HG03439 (cell line): ENCODE measurements around the gene CCL5.
"Not testable (repeated sequence)": the region's sequence is repeated elsewhere in the genome, so short reads cannot be mapped to it uniquely, and the experiment has no call there.

ENCODE experiments used
- ATAC-seq: cut with Tn5 transposase; IDR thresholded peaks from one replicate; pipeline ENCODE4 v1.9.1; 2021; ENCODE audit warnings: mild to moderate bottlenecking, moderate library complexity; ENCODE audit not compliant: unreplicated experiment

CCL5 gene

GRCh38 chr17:35898283-35899070 lies 18.3 kb upstream of the CCL5 start:
- ATAC-seq = no peak

DNA sequence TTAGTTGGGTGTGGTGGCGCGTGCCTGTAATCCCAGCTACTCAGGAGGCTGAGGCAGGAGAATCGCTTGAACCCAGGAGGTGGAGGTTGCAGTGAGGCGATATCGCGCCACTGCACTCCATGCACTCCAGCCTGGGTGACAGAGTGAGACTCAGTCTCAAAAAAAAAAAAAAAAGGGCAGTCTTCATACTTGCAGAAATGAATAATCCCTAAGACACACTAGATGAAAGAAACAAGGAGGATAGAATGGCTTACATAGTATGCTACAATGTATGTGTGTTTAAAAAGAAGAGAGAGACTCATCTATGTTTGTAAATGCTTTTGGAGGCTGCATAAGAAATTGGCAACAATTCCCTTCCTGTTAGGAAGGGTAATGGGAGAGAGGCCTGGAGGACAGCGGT lies 17.6 kb upstream of the CCL5 start:
- ATAC-seq = not testable (repeated sequence)

GRCh38 chr17:35895636-35896587 lies 15.8 kb upstream of the CCL5 start:
- ATAC-seq = no peak

DNA sequence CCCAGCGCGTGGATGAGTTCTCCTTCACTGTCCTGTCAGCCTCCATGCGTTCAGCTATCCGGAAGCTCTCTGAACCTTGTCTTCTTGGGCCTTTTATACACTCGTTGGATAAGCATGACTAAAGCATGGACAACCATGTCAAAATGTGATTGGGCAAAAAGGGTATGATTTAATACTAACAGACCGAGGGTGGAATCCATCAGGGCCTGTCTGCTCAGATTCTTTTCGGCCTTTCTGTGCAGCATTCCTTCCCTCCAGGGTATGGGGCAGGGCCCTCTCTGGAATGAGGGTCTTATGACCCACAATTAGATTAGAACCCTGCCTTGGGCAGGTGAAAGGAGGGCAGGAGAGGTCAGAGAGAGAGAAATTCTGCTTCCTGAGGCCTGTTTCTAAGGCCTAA lies 14.0 kb upstream of the CCL5 start:
- no peak for ATAC-seq

GRCh38 chr17:35893751-35894150 lies 13.6 kb upstream of the CCL5 start:
- ATAC-seq = no peak

GRCh38 chr17:35892091-35893035 lies 12.2 kb upstream of the CCL5 start:
- no peak for ATAC-seq

GRCh38 chr17:35891269-35891668 lies 11.1 kb upstream of the CCL5 start:
- no peak for ATAC-seq

GRCh38 chr17:35890774-35891155 lies 10.6 kb upstream of the CCL5 start:
- no peak for ATAC-seq

GRCh38 chr17:35889818-35890773 lies 9.9 kb upstream of the CCL5 start:
- no peak for ATAC-seq

- no peak for ATAC-seq
Observed at GRCh38 chr17:35889241-35889640, 9.1 kb upstream of the CCL5 start.

DNA sequence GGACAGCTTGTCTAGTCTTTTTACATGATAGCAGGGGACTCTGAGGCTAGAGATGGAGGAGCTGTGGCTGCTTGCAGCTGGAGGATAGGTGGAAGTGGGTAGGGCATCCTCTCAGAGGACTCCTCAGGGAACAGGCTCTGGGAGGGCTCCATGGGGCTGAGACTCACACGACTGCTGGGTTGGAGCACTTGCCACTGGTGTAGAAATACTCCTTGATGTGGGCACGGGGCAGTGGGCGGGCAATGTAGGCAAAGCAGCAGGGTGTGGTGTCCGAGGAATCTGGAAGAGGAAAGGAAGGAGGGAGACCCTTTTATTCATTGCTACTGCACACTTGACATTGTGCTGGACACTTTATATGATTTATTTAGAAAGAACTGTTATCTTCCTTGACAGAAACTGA lies 1.8 kb downstream of the CCL5 start:
- ATAC-seq = no peak

GRCh38 chr17:35877345-35878029 lies 2.7 kb downstream of the CCL5 start:
- no peak for ATAC-seq

- ATAC-seq = no peak
Observed at GRCh38 chr17:35876534-35876933, 3.6 kb downstream of the CCL5 start.

GRCh38 chr17:35875800-35876139 lies 4.4 kb downstream of the CCL5 start:
- ATAC-seq = no peak

- ATAC-seq = no peak
Observed at GRCh38 chr17:35875072-35875799, 4.9 kb downstream of the CCL5 start.

- no peak for ATAC-seq
Observed at GRCh38 chr17:35872196-35872980, 7.8 kb downstream of the CCL5 start.

DNA sequence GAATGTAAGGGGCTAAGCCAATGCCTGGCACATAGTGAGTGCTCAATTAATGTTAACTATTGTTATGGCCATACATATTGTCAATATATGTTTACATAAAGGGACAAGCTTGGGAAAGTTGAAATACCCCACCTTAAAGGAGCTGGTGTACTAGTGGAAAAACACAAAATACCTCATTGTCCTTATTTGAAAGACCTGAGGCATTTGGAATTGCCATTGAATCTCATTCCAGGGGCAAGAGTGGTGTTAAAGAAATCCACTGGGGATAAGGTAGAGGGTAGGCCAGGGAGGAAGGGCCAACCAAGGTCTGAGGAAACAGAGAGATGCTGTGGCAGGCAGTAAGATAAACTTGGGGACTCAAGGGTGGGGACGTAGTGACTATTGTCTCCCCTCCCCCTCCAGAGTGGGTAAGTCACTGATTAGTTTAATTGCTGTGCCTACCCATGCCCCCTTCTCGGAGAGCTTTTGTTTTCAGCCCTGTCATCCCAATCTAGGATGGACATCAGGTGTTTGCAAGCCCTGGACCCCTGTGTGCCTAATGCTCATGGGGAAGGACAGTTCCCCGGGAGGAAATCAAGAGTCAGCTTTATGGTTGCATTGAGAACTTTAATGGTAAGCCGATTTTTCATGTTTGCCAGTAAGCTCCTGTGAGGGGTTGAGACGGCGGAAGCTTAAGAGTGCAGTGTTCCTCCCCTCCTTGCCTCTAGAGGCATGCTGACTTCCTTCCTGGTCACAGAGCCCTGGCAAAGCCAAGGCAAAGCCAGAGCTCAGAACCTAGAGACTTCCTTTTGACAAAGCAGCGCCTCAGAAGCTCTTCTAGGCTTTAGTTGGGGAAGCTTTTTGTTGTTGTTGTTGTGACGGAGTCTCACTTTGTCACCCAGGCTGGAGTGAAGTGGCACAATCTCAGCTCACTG lies 9.0 kb downstream of the CCL5 start:
- ATAC-seq = no peak
